WTC11 (cell line): ENCODE measurements around the gene MRPL37.

Experiments
- IRF1 ChIP-seq: sonication (generic); formaldehyde crosslinking; IDR thresholded peaks from 2 replicates; pipeline ENCODE4 v1.8.0; 2023; ENCODE audit warnings: missing genetic modification reagents
- MXD4 ChIP-seq: fragments of 250-450 bp; sonication (Bioruptor Pico); IDR thresholded peaks from 2 replicates; pipeline ENCODE4 v1.8.0; 2021; ENCODE audit warnings: mild to moderate bottlenecking, moderate library complexity, borderline replicate concordance
- NFE2L1 ChIP-seq: sonication (generic); formaldehyde crosslinking; IDR thresholded peaks from 2 replicates; pipeline ENCODE4 v1.8.1; 2023; ENCODE audit warnings: missing genetic modification reagents
- NFYB ChIP-seq: sonication (generic); formaldehyde crosslinking; conservative IDR thresholded peaks from 2 replicates; pipeline ENCODE4 v1.8.0; 2022; ENCODE audit warnings: low read depth, missing genetic modification reagents
- NR1H2 ChIP-seq: sonication (generic); formaldehyde crosslinking; IDR thresholded peaks from 2 replicates; pipeline ENCODE4 v1.9.0; 2021; ENCODE audit warnings: mild to moderate bottlenecking, moderate library complexity, missing genetic modification reagents
- NR3C1 ChIP-seq: sonication (generic); formaldehyde crosslinking; conservative IDR thresholded peaks from 2 replicates; pipeline ENCODE4 v1.8.1; 2023; ENCODE audit warnings: low read depth, mild to moderate bottlenecking, missing genetic modification reagents
- USF2 ChIP-seq: sonication (generic); formaldehyde crosslinking; IDR thresholded peaks from 2 replicates; pipeline ENCODE4 v1.8.1; 2023; ENCODE audit warnings: mild to moderate bottlenecking, missing genetic modification reagents, moderate library complexity
- TF ChIP-seq, protein P1 (sequence below): sonication (generic); formaldehyde crosslinking; IDR thresholded peaks from 2 replicates; pipeline ENCODE4 v1.8.1; 2022; ENCODE audit warnings: missing genetic modification reagents, borderline replicate concordance
- TF ChIP-seq, protein P2 (sequence below): fragments of 200-600 bp; IDR thresholded peaks from 2 replicates; pipeline ENCODE4 v1.8.0; 2022; ENCODE audit warnings: antibody characterized with exemption

DNA sequence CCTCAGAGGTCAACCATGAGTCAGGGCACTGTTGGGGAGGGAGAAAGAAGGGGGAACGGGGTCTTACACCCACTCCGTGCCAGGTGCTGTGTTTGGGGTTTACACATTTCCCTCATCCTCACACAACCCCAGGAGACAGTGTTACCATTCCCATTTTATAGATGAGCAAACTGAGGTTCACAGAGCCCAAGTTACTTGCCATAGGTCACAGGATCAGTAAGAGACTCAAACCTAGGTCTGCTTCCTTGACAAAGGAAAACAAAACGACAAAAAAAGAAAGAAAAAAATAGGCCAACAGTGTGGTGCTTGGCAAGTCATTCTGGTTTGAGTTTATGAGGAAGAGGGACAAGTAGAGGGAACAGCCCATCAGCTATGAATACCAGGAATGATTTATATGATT is 30.9 kb upstream of the MRPL37 start:
- TF ChIP-seq NFE2L1 (no peak), IRF1 (CRISPR knock-in tag) (no peak), NFYB (CRISPR knock-in tag) (no peak), NR3C1 (CRISPR knock-in tag) (no peak), USF2 (CRISPR knock-in tag) (no peak), NR1H2 (no peak), MXD4 (no peak)
- TF ChIP-seq, protein P1, sequence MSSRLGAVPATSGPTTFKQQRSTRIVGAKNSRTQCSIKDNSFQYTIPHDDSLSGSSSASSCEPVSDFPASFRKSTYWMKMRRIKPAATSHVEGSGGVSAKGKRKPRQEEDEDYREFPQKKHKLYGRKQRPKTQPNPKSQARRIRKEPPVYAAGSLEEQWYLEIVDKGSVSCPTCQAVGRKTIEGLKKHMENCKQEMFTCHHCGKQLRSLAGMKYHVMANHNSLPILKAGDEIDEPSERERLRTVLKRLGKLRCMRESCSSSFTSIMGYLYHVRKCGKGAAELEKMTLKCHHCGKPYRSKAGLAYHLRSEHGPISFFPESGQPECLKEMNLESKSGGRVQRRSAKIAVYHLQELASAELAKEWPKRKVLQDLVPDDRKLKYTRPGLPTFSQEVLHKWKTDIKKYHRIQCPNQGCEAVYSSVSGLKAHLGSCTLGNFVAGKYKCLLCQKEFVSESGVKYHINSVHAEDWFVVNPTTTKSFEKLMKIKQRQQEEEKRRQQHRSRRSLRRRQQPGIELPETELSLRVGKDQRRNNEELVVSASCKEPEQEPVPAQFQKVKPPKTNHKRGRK (CRISPR knock-in tag): no peak
- TF ChIP-seq, protein P2, sequence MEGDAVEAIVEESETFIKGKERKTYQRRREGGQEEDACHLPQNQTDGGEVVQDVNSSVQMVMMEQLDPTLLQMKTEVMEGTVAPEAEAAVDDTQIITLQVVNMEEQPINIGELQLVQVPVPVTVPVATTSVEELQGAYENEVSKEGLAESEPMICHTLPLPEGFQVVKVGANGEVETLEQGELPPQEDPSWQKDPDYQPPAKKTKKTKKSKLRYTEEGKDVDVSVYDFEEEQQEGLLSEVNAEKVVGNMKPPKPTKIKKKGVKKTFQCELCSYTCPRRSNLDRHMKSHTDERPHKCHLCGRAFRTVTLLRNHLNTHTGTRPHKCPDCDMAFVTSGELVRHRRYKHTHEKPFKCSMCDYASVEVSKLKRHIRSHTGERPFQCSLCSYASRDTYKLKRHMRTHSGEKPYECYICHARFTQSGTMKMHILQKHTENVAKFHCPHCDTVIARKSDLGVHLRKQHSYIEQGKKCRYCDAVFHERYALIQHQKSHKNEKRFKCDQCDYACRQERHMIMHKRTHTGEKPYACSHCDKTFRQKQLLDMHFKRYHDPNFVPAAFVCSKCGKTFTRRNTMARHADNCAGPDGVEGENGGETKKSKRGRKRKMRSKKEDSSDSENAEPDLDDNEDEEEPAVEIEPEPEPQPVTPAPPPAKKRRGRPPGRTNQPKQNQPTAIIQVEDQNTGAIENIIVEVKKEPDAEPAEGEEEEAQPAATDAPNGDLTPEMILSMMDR: no peak
